Measurements from ENCODE around the gene TMED1. TPM values are rescaled to one million over a fixed set of nuclear protein-coding genes. Genes with fewer than 3 reads are reported as not detected.

Gene TMED1
- total and polyA plus RNA-seq, 2 of the 13 experiments (the other 11 are each of a cell fraction or from before 2014, with no cell fraction given) = 48.3 to 51.8 TPM

DNA sequence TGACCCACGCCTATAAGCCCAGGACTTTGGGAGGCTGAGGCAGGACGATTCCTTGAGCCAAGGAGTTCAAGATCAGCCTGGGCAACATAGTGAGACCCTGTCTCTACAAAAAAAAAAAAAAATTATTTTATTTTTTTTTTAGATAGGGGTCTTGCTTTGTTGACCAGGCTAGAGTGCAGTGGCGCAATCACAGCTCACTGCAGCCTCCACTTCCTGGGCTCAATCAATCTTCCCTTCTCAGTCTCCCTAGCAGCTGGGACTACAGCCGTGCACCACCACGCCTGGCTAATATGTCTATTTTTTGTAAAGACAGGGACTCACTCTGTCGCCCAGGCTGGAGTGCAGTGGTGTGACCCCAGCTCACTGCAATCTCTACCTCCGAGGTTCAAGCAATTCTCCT lies 16.9 kb upstream of the TMED1 start (continued):
- TF ChIP-seq, protein P1, sequence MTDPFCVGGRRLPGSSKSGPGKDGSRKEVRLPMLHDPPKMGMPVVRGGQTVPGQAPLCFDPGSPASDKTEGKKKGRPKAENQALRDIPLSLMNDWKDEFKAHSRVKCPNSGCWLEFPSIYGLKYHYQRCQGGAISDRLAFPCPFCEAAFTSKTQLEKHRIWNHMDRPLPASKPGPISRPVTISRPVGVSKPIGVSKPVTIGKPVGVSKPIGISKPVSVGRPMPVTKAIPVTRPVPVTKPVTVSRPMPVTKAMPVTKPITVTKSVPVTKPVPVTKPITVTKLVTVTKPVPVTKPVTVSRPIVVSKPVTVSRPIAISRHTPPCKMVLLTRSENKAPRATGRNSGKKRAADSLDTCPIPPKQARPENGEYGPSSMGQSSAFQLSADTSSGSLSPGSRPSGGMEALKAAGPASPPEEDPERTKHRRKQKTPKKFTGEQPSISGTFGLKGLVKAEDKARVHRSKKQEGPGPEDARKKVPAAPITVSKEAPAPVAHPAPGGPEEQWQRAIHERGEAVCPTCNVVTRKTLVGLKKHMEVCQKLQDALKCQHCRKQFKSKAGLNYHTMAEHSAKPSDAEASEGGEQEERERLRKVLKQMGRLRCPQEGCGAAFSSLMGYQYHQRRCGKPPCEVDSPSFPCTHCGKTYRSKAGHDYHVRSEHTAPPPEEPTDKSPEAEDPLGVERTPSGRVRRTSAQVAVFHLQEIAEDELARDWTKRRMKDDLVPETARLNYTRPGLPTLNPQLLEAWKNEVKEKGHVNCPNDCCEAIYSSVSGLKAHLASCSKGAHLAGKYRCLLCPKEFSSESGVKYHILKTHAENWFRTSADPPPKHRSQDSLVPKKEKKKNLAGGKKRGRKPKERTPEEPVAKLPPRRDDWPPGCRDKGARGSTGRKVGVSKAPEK (CRISPR knock-in tag; IDR thresholded peaks at IDR 0.05; ENCODE audit: borderline replicate concordance) = no peak
- no peak for TF ChIP-seq ZFP36L2 (CRISPR knock-in tag; IDR thresholded peaks at IDR 0.05)
- no peak for TF ChIP-seq NCOR1 (IDR thresholded peaks at IDR 0.05; ENCODE audit: borderline replicate concordance, low read length)
- TF ChIP-seq SRSF1 (optimal IDR thresholded peaks at IDR 0.05; ENCODE audit: low read depth, low read length) = no peak
- 0 out of 2 replicates have a peak, but pooled peaks have one; percentile 21 for TF ChIP-seq ZMYM3 (CRISPR knock-in tag; IDR thresholded peaks at IDR 0.05)
- no peak for TF ChIP-seq ZNF101 (CRISPR knock-in tag; IDR thresholded peaks at IDR 0.05; ENCODE audit: borderline replicate concordance, low read depth)
- TF ChIP-seq, protein P2, sequence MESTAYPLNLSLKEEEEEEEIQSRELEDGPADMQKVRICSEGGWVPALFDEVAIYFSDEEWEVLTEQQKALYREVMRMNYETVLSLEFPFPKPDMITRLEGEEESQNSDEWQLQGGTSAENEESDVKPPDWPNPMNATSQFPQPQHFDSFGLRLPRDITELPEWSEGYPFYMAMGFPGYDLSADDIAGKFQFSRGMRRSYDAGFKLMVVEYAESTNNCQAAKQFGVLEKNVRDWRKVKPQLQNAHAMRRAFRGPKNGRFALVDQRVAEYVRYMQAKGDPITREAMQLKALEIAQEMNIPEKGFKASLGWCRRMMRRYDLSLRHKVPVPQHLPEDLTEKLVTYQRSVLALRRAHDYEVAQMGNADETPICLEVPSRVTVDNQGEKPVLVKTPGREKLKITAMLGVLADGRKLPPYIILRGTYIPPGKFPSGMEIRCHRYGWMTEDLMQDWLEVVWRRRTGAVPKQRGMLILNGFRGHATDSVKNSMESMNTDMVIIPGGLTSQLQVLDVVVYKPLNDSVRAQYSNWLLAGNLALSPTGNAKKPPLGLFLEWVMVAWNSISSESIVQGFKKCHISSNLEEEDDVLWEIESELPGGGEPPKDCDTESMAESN (CRISPR knock-in tag; conservative IDR thresholded peaks at IDR 0.05) = no peak
- TF ChIP-seq CEBPG (CRISPR knock-in tag; IDR thresholded peaks at IDR 0.05) = peak; percentile 49; the same call in 1 of the 2 replicates
- no peak for TF ChIP-seq SOX5 (CRISPR knock-in tag; IDR thresholded peaks at IDR 0.05; ENCODE audit: borderline replicate concordance)
- TF ChIP-seq PCBP1 (IDR thresholded peaks at IDR 0.05; ENCODE audit: borderline replicate concordance, low read depth, low read length) = no peak
- no peak for TF ChIP-seq KDM5A (IDR thresholded peaks at IDR 0.05; ENCODE audit: borderline replicate concordance, low read length)
- TF ChIP-seq NKX3-1 (CRISPR knock-in tag; IDR thresholded peaks at IDR 0.05) = no peak
- no peak for TF ChIP-seq EP300 (IDR thresholded peaks at IDR 0.05; ENCODE audit: low read depth in 2 of 2, low read length in 2 of 2)
- TF ChIP-seq EP300 (CRISPR knock-in tag; IDR thresholded peaks at IDR 0.05; ENCODE audit: borderline replicate concordance) = no peak
- TF ChIP-seq, protein P3, sequence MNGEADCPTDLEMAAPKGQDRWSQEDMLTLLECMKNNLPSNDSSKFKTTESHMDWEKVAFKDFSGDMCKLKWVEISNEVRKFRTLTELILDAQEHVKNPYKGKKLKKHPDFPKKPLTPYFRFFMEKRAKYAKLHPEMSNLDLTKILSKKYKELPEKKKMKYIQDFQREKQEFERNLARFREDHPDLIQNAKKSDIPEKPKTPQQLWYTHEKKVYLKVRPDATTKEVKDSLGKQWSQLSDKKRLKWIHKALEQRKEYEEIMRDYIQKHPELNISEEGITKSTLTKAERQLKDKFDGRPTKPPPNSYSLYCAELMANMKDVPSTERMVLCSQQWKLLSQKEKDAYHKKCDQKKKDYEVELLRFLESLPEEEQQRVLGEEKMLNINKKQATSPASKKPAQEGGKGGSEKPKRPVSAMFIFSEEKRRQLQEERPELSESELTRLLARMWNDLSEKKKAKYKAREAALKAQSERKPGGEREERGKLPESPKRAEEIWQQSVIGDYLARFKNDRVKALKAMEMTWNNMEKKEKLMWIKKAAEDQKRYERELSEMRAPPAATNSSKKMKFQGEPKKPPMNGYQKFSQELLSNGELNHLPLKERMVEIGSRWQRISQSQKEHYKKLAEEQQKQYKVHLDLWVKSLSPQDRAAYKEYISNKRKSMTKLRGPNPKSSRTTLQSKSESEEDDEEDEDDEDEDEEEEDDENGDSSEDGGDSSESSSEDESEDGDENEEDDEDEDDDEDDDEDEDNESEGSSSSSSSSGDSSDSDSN (CRISPR knock-in tag; IDR thresholded peaks at IDR 0.05) = no peak
- TF ChIP-seq AGO1 (IDR thresholded peaks at IDR 0.05; ENCODE audit: low read depth, low read length, poor library complexity, severe bottlenecking) = no peak
- TF ChIP-seq ZNF121 (CRISPR knock-in tag; IDR thresholded peaks at IDR 0.05) = peak; percentile 83
- no peak for TF ChIP-seq HOXA9 (CRISPR knock-in tag; IDR thresholded peaks at IDR 0.05; ENCODE audit: borderline replicate concordance)
- TF ChIP-seq, protein P4, sequence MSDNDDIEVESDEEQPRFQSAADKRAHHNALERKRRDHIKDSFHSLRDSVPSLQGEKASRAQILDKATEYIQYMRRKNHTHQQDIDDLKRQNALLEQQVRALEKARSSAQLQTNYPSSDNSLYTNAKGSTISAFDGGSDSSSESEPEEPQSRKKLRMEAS (IDR thresholded peaks at IDR 0.05) = no peak
- no peak for TF ChIP-seq YEATS4 (CRISPR knock-in tag; IDR thresholded peaks at IDR 0.05; ENCODE audit: borderline replicate concordance)
- TF ChIP-seq CEBPB (IDR thresholded peaks at IDR 0.05; ENCODE audit: borderline replicate concordance, low read depth, low read length) = peak; percentile 32; the same call in 1 of the 2 replicates
- no peak for TF ChIP-seq RBAK (CRISPR knock-in tag; IDR thresholded peaks at IDR 0.05)
